ENCODE data around the gene ATP6V1B1.

- TF ChIP-seq CREB1 (IDR thresholded peaks at IDR 0.05; ENCODE audit: low read depth) (no peak), EP300 (IDR thresholded peaks at IDR 0.05; ENCODE audit: borderline replicate concordance) (no peak), ZBTB7A (IDR thresholded peaks at IDR 0.05; ENCODE audit: low read depth) (no peak), TEAD4 (IDR thresholded peaks at IDR 0.05) (no peak), EGR1 (IDR thresholded peaks at IDR 0.05) (no peak), TAF1 (IDR thresholded peaks at IDR 0.05; ENCODE audit: low read depth) (no peak), CEBPB (IDR thresholded peaks at IDR 0.05) (no peak)
Observed at GRCh38 chr2:70916291-70916690, 19.4 kb upstream of the ATP6V1B1 start.
